ENCODE measurements around the gene PRPF40A. TPM values are rescaled to one million over a fixed set of nuclear protein-coding genes. Genes with fewer than 3 reads are reported as not detected.

Gene PRPF40A
- total and polyA plus RNA-seq, 9 of the 15 experiments (the other 6 are each of a cell fraction or from before 2014, with no cell fraction given), result 168 to 304 (median 264) TPM

DNA sequence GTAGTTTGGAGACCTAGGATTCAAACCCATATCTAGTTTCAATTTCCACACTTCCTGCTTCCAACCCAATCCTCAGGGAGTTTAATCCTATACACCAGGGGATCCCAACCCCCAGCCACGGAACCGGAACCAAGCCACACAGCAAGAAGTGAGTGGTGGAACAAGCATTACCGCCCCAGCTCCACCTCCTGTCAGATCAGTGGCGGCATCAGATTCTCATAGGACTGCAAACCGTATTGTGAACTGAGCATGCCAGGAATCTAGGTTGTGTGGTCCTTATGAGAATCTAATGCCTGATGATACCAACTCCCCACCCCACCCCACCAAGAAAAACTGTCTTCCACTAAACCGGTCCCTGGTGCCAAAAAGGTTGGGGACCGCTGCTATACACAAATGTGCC is 52.5 kb downstream of the PRPF40A start:
- Histone ChIP-seq H3K27ac (ENCODE audit: extremely low read depth, low read depth, low read length) (no peak overlapping the region), H3K9ac (ENCODE audit: insufficient read depth in 1 of 2, low read depth in 2 of 2, low read length in 2 of 2) (no peak overlapping the region; a peak in 1 of 4 replicates), H2AFZ (ENCODE audit: low read depth, low read length) (no peak overlapping the region), H3K9me3 (replicated peaks; ENCODE audit: control insufficient read depth, insufficient read depth, low read depth, low read length) (no peaks in the 10 kb centered on the region), H3K27me3 (ENCODE audit: control insufficient read depth in 2 of 2, insufficient read depth in 2 of 2, low read length in 2 of 2) (no peaks in the 10 kb centered on the region), H3K4me1 (replicated peaks in 1 of 2; ENCODE audit: control insufficient read depth in 2 of 2, insufficient read depth in 2 of 2, low read length in 2 of 2) (no peaks in the 10 kb centered on the region), H3K4me2 (ENCODE audit: insufficient read depth, low read length) (no peak overlapping the region), H3K9me1 (ENCODE audit: control insufficient read depth, insufficient read depth, low read length) (no peaks in the 10 kb centered on the region), H3K36me3 (ENCODE audit: control insufficient read depth, insufficient read depth, low read length) (peaks cover 96% of the 10 kb centered on the region), H4K20me1 (replicated peaks; ENCODE audit: control insufficient read depth, insufficient read depth, low read length) (no peaks in the 10 kb centered on the region), H3K4me3 (no peak overlapping the region), H3K79me2 (ENCODE audit: control insufficient read depth, insufficient read depth, low read length) (no peaks in the 10 kb centered on the region)
- in situ Hi-C loops (cut with MboI), result no loop called here
- intact Hi-C loops (cut with micrococcal nuclease), result no loop called here
- FAIRE-seq, result no peak
- WGBS (ENCODE audit: insufficient coverage, low coverage, missing lambda C conversion rate), result 97% methylated on average over 7 of the region's 7 CpGs
- ATAC-seq, result no peak
- CTCF ChIA-PET (ENCODE audit: low intra/inter-chr PET ratio), result no interaction called here
- POLR2A ChIA-PET, result no interaction called here
- BruUV-seq (replicated peaks), result no TSS peak
- DNase-seq (ENCODE audit: extremely low read depth in 1 of 4, low spot score in 3 of 4), result no peak
- TF ChIP-seq, protein P1, sequence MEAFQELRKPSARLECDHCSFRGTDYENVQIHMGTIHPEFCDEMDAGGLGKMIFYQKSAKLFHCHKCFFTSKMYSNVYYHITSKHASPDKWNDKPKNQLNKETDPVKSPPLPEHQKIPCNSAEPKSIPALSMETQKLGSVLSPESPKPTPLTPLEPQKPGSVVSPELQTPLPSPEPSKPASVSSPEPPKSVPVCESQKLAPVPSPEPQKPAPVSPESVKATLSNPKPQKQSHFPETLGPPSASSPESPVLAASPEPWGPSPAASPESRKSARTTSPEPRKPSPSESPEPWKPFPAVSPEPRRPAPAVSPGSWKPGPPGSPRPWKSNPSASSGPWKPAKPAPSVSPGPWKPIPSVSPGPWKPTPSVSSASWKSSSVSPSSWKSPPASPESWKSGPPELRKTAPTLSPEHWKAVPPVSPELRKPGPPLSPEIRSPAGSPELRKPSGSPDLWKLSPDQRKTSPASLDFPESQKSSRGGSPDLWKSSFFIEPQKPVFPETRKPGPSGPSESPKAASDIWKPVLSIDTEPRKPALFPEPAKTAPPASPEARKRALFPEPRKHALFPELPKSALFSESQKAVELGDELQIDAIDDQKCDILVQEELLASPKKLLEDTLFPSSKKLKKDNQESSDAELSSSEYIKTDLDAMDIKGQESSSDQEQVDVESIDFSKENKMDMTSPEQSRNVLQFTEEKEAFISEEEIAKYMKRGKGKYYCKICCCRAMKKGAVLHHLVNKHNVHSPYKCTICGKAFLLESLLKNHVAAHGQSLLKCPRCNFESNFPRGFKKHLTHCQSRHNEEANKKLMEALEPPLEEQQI (IDR thresholded peaks at IDR 0.05), result no peak
- TF ChIP-seq PPARD (CRISPR knock-in tag; IDR thresholded peaks at IDR 0.05), result no peak
- TF ChIP-seq NRF1 (conservative IDR thresholded peaks at IDR 0.05 in 1 of 2, IDR thresholded peaks at IDR 0.05 in 1 of 2), result no peak
- TF ChIP-seq, protein P2, sequence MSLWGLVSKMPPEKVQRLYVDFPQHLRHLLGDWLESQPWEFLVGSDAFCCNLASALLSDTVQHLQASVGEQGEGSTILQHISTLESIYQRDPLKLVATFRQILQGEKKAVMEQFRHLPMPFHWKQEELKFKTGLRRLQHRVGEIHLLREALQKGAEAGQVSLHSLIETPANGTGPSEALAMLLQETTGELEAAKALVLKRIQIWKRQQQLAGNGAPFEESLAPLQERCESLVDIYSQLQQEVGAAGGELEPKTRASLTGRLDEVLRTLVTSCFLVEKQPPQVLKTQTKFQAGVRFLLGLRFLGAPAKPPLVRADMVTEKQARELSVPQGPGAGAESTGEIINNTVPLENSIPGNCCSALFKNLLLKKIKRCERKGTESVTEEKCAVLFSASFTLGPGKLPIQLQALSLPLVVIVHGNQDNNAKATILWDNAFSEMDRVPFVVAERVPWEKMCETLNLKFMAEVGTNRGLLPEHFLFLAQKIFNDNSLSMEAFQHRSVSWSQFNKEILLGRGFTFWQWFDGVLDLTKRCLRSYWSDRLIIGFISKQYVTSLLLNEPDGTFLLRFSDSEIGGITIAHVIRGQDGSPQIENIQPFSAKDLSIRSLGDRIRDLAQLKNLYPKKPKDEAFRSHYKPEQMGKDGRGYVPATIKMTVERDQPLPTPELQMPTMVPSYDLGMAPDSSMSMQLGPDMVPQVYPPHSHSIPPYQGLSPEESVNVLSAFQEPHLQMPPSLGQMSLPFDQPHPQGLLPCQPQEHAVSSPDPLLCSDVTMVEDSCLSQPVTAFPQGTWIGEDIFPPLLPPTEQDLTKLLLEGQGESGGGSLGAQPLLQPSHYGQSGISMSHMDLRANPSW (CRISPR knock-in tag; IDR thresholded peaks at IDR 0.05), result no peak
- TF ChIP-seq HMG20A (CRISPR knock-in tag; conservative IDR thresholded peaks at IDR 0.05), result no peak
- no peak for TF ChIP-seq RFX7 (CRISPR knock-in tag; IDR thresholded peaks at IDR 0.05)
- no peak for TF ChIP-seq IRF2 (CRISPR knock-in tag; IDR thresholded peaks at IDR 0.05)
- no peak for TF ChIP-seq BCL6 (CRISPR knock-in tag; IDR thresholded peaks at IDR 0.05)
- TF ChIP-seq LEF1 (IDR thresholded peaks at IDR 0.05), result no peak
- TF ChIP-seq, protein P3, sequence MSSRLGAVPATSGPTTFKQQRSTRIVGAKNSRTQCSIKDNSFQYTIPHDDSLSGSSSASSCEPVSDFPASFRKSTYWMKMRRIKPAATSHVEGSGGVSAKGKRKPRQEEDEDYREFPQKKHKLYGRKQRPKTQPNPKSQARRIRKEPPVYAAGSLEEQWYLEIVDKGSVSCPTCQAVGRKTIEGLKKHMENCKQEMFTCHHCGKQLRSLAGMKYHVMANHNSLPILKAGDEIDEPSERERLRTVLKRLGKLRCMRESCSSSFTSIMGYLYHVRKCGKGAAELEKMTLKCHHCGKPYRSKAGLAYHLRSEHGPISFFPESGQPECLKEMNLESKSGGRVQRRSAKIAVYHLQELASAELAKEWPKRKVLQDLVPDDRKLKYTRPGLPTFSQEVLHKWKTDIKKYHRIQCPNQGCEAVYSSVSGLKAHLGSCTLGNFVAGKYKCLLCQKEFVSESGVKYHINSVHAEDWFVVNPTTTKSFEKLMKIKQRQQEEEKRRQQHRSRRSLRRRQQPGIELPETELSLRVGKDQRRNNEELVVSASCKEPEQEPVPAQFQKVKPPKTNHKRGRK (tag; IDR thresholded peaks at IDR 0.05), result no peak
- TF ChIP-seq HNRNPK (IDR thresholded peaks at IDR 0.05; ENCODE audit: low read depth, low read length, poor library complexity, severe bottlenecking), result no peak
- no peak for TF ChIP-seq RB1 (IDR thresholded peaks at IDR 0.05; ENCODE audit: low read depth)
- TF ChIP-seq CAMTA2 (CRISPR knock-in tag; conservative IDR thresholded peaks at IDR 0.05), result no peak
- TF ChIP-seq, protein P4, sequence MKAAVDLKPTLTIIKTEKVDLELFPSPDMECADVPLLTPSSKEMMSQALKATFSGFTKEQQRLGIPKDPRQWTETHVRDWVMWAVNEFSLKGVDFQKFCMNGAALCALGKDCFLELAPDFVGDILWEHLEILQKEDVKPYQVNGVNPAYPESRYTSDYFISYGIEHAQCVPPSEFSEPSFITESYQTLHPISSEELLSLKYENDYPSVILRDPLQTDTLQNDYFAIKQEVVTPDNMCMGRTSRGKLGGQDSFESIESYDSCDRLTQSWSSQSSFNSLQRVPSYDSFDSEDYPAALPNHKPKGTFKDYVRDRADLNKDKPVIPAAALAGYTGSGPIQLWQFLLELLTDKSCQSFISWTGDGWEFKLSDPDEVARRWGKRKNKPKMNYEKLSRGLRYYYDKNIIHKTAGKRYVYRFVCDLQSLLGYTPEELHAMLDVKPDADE (conservative IDR thresholded peaks at IDR 0.05; ENCODE audit: control insufficient read depth, low read depth, low read length), result no peak
- no peak for TF ChIP-seq DDX20 (tag; IDR thresholded peaks at IDR 0.05; ENCODE audit: low read depth)
